ENCODE results near the gene PTCD3.

Gene PTCD3

GRCh38 chr2:86147793-86148192 lies 41.8 kb downstream of the PTCD3 start:
- DNase-seq: no peak

DNA sequence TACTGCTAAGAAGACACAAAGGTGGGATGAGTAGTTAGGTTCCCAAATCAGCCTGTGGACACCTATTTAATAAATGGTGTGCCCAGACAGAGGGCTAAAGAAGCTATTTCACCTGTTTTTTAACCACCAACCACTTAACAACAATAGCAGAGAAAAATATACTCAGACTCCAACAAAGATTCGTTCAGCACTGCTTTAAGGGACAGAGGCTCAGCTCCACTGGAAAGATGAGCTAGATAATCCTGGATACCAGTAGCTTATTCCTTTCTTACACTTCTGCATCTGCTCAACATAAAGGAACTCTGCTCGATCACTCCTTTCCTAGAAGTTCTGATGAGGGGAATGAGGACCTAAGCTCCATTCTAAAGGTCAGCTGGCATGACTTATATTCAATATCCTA lies 44.5 kb downstream of the PTCD3 start:
- DNase-seq: no peak

DNA sequence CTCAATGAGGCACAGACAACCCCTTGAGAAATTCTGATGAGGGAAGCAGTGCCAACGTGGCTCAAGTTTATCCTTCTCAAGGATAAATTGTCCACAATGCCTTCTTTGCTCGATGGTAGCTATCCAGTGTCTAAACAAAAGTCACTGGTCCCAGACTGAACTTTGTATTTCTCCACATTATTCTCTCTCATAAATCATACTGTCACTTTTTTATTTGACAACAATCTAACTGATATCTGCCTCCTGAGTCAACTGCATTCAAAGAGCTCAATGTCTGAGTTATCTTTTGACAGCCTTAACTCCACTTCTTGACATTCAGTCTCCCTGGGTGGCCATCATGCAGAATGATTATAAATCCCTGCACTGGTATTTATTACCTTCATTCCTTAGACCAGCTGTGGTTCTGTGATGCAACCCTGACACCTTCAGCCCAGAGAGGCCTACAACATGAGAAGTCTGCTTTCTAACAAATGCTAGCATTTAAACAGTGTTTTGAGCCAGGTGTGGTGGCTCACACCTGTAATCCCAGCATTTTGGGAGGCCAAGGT lies 51.0 kb downstream of the PTCD3 start:
- no peak for DNase-seq

DNA sequence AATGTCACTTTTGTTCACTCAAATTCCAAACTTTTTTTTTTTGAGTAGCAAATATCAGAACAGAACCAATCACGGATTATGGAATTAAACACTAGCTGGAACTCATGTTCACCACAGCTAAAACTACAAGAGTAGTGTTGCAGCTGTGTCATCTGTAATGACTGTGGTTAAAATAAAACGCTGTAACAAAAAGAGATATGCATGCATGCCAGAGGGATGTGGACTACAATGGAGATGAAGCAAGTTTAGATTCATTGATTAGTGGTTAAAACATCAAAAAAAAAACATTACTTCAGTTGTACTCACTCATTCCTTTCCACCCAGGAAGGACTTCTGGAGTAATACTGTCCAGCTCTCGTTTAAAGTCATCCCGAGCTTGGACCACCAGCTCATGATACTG lies 52.3 kb downstream of the PTCD3 start:
- DNase-seq: no peak

GRCh38 chr2:86160156-86160952 lies 54.3 kb downstream of the PTCD3 start:
- no peak for DNase-seq

DNA sequence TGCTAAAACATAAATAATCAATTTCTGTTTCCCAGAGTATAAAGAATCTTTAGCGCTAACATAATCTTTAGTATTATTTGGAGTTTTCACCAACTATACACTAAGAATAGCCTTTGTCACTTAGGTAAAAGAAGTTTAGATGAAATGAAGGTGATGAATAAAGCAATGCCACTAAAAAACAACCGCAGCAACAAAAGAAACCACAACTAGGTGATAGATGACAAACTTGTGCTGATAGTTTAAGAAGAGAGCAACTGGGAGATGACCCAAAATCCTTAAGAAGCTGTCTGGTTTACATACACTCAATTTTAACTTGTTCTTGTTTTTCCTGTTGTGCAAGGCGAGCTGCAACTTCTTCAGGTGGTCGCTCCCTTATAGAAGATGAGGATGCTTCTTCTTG lies 64.4 kb downstream of the PTCD3 start:
- DNase-seq: no peak

GRCh38 chr2:86171295-86171694 lies 65.3 kb downstream of the PTCD3 start:
- no peak for DNase-seq

- no peak for DNase-seq
These were observed 66.6 kb downstream of the PTCD3 start for GRCh38 chr2:86172610-86173009.

DNA sequence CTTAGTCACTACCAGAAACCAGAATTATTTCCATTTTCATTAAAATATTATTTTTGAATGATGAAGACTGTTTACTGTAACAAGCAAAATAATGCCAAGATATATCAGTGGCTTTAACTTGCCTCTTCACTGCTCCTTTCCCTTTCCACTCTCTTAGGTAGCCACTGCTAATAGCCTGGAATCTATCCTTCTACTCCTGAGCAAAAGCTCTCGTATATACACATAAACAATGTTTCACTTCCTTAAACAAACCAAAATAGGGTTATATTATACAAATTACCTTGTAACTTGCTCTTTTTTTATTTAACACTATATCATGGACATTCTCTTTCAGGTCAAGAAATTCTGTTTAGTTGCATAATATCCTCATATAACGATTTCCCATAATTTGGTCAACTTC lies 68.4 kb downstream of the PTCD3 start:
- DNase-seq: no peak

DNA sequence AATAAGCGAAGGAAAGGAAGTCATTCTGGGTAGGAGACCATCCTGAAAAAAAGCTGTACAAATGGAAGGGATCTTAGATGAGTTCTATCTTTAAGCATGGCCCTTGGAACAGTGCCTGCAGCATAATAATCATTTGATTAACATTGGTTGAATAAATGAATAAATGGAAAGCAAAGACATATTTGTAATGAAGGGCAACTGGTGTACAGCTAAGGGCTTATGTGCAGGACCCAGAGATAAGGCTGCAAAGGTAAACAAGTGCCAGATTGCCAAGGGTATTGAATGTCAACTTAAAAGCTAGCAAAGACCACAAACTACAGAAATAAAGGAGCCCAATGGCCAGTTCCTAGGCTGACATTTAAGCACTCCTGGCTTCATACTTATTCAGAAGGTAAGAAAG lies 69.8 kb downstream of the PTCD3 start:
- no peak for DNase-seq

GRCh38 chr2:86176597-86176996 lies 70.6 kb downstream of the PTCD3 start:
- no peak for DNase-seq

GRCh38 chr2:86185517-86186212 lies 79.6 kb downstream of the PTCD3 start:
- peak; percentile 19 for DNase-seq

DNA sequence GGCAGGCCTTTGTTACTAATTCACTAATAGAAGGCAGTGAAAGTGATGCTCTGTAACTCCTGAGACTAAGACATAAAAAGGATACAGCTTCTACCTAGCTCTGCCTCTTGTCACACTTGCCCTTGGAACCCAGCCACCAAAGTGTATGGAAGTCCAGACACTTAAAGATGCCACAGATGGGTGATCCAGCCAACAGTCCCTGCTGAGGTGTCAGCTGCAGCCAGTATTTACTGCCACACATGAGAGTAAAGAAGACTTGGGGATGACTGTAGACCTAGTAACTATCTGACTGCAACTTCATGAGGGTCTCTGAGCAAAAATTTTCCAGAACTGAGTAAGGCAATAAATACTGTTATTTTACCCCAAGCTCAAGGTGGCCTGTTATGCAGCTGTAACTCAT lies 80.4 kb downstream of the PTCD3 start:
- DNase-seq: no peak

- DNase-seq: peak; percentile 85
These were observed 83.9 kb downstream of the PTCD3 start for GRCh38 chr2:86189782-86190416.

Data from GF-D8 (cell line).